ENCODE measurements around the gene OPA3. TPM values are rescaled to one million over a fixed set of nuclear protein-coding genes. Genes with fewer than 3 reads are reported as not detected.
"Not testable (repeated sequence)": the region's sequence is repeated elsewhere in the genome, so short reads cannot be mapped to it uniquely, and the experiment has no call there.

OPA3 gene
- total RNA-seq (3.2 TPM), polyA plus RNA-seq (ENCODE audit: insufficient read depth in 1 of 8, insufficient read length in 8 of 8, low replicate concordance in 1 of 8) (1 to 10 TPM; 5.6 to 8.6 (median 7.3) TPM)
- long read RNA-seq, donor 1, full-length matches to known transcripts, result 3 of 3 reads
- long read RNA-seq, donor 1, partial matches to known transcripts, result 0 of 3 reads
- long read RNA-seq, donor 1, other reads (novel, unspliced or antisense), result 0 of 3 reads
- long read RNA-seq, donor 2, partial matches to known transcripts, result 0 of 1 reads
- long read RNA-seq, donor 2, other reads (novel, unspliced or antisense), result 0 of 1 reads
- long read RNA-seq, donor 3, full-length matches to known transcripts, result 3 of 3 reads
- long read RNA-seq, donor 3, partial matches to known transcripts, result 0 of 3 reads
- long read RNA-seq, donor 3, other reads (novel, unspliced or antisense), result 0 of 3 reads
- long read RNA-seq, donor 4, full-length matches to known transcripts, result 2 of 2 reads
- long read RNA-seq, donor 4, partial matches to known transcripts, result 0 of 2 reads
- long read RNA-seq, donor 4, other reads (novel, unspliced or antisense), result 0 of 2 reads
- long read RNA-seq, donor 5, full-length matches to known transcripts, result 6 of 6 reads
- long read RNA-seq, donor 5, partial matches to known transcripts, result 0 of 6 reads
- long read RNA-seq, donor 5, other reads (novel, unspliced or antisense), result 0 of 6 reads
- long read RNA-seq, donor 6, full-length matches to known transcripts, result 5 of 5 reads
- long read RNA-seq, donor 6, partial matches to known transcripts, result 0 of 5 reads
- long read RNA-seq, donor 6, other reads (novel, unspliced or antisense), result 0 of 5 reads
- long read RNA-seq, donor 7, full-length matches to known transcripts, result 3 of 3 reads
- long read RNA-seq, donor 7, partial matches to known transcripts, result 0 of 3 reads
- long read RNA-seq, donor 7, other reads (novel, unspliced or antisense), result 0 of 3 reads
- long read RNA-seq, donor 8, full-length matches to known transcripts, result 3 of 3 reads
- long read RNA-seq, donor 8, partial matches to known transcripts, result 0 of 3 reads
- long read RNA-seq, donor 8, other reads (novel, unspliced or antisense), result 0 of 3 reads
- long read RNA-seq, donor 9, full-length matches to known transcripts, result 3 of 3 reads
- long read RNA-seq, donor 9, partial matches to known transcripts, result 0 of 3 reads
- long read RNA-seq, donor 9, other reads (novel, unspliced or antisense), result 0 of 3 reads
- long read RNA-seq, donor 10, full-length matches to known transcripts, result 3 of 3 reads
- long read RNA-seq, donor 10, partial matches to known transcripts, result 0 of 3 reads
- long read RNA-seq, donor 10, other reads (novel, unspliced or antisense), result 0 of 3 reads
- long read RNA-seq, donor 11, full-length matches to known transcripts, result 4 of 4 reads
- long read RNA-seq, donor 11, partial matches to known transcripts, result 0 of 4 reads
- long read RNA-seq, donor 11, other reads (novel, unspliced or antisense), result 0 of 4 reads

- H3K36me3 ChIP-seq (ENCODE audit: control insufficient read depth, insufficient read depth, low read length), result no peaks in the 10 kb centered on the region
- H3K9me3 ChIP-seq (replicated peaks; ENCODE audit: control insufficient read depth, low read depth, low read length), result no peaks in the 10 kb centered on the region
- no peaks in the 10 kb centered on the region for H3K27me3 ChIP-seq (ENCODE audit: control insufficient read depth, insufficient read depth, low read length)
- peaks cover 12% of the 10 kb centered on the region for H3K4me1 ChIP-seq (ENCODE audit: control insufficient read depth, insufficient read depth, low read length)
- DNase-seq, result peak; percentile 100
- WGBS (ENCODE audit: insufficient coverage), result 0% methylated on average over 50 of the region's 63 CpGs
- H3K4me3 ChIP-seq (ENCODE audit: low read length), result peak within 1 kb of the TSS; percentile 95
- peak within 1 kb of the TSS; percentile 99 for H3K27ac ChIP-seq (ENCODE audit: low read length)
Measured at GRCh38 chr19:45584332-45585157, at the start of gene OPA3. TSS of gene OPA3 (minus strand) at chr19:45584802. CDS start at chr19:45584764, 38 bp downstream.

DNA sequence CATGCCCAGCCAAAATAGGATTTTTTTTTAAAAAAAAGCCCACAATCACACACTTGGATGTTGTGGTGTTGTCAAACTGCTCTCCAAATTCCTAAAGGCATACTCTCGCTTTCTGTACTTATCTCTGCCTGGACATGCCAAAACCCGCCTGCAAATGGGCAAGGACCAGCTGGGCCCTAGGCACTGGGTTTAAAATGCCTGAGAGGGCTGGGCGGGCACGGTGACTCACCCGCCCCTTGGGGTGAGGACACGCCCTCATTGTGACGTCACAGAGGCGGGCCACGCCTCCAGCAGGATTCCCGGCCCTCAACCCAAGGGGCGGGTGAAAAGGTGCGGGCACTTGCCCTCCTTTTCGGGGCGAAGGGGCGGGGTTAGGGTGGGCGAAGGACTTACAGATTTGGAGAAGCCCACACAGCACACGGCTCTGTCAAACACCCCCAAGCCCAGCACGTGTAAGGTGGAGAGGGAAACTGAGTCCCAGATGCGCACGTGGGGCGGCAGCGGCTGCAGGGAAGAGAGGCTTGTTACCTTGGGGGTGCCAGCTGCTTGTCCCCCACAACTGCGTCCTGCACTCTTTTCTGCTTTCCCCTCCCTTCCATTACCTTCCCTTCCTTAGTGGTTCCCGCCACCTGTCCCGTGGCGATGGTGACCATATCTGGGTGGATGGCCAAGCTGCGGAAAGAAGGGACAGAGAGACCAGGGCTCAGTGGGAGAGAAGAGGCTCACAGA is 48.0 kb upstream of the OPA3 start:
- peak; percentile 73 for DNase-seq
- peaks cover 16% of the 10 kb centered on the region for H3K36me3 ChIP-seq (ENCODE audit: control insufficient read depth, insufficient read depth, low read length)
- H3K9me3 ChIP-seq (replicated peaks; ENCODE audit: control insufficient read depth, low read depth, low read length), result no peaks in the 10 kb centered on the region
- peaks cover 9% of the 10 kb centered on the region for H3K4me1 ChIP-seq (ENCODE audit: control insufficient read depth, insufficient read depth, low read length)
- H3K27ac ChIP-seq (ENCODE audit: low read length), result peak overlapping the region; percentile 31
- no peak overlapping the region for H3K4me3 ChIP-seq (ENCODE audit: low read length)
- WGBS (ENCODE audit: insufficient coverage), result 10% methylated on average over 11 of the region's 27 CpGs
- no peaks in the 10 kb centered on the region for H3K27me3 ChIP-seq (ENCODE audit: control insufficient read depth, insufficient read depth, low read length)

- Histone ChIP-seq H3K36me3 (ENCODE audit: control insufficient read depth, insufficient read depth, low read length) (peaks cover 16% of the 10 kb centered on the region), H3K27ac (ENCODE audit: low read length) (no peak overlapping the region), H3K4me3 (ENCODE audit: low read length) (no peak overlapping the region), H3K9me3 (replicated peaks; ENCODE audit: control insufficient read depth, low read depth, low read length) (no peaks in the 10 kb centered on the region), H3K4me1 (ENCODE audit: control insufficient read depth, insufficient read depth, low read length) (peaks cover 9% of the 10 kb centered on the region), H3K27me3 (ENCODE audit: control insufficient read depth, insufficient read depth, low read length) (no peaks in the 10 kb centered on the region)
- WGBS (ENCODE audit: insufficient coverage), result no CpG with 5 or more reads among the region's 2 CpGs
- DNase-seq, result no peak
Measured at GRCh38 chr19:45630463-45630862, 45.9 kb upstream of the OPA3 start.

DNA sequence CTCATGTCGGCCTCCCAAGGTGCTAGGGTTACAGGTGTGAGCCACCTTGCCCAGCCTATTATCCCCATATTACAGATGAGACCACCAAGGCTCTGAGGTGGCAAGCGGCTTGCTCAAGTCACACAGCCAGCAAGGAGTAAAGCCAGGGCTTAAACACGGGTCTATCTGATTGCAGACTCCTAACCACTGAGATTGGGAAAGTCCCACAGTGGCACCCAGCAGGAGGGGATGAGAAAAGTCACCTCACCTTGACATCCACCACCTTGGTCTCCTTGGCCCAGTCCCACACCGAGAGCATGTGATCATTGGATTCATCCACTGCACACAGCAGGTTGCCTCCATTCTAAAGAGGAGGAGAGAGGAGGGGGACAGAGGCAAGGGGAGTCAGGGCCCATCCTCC is 45.1 kb upstream of the OPA3 start:
- Histone ChIP-seq H3K36me3 (ENCODE audit: control insufficient read depth, insufficient read depth, low read length) (peaks cover 20% of the 10 kb centered on the region), H3K27ac (ENCODE audit: low read length) (no peak overlapping the region), H3K4me1 (ENCODE audit: control insufficient read depth, insufficient read depth, low read length) (peaks cover 9% of the 10 kb centered on the region), H3K4me3 (ENCODE audit: low read length) (no peak overlapping the region), H3K27me3 (ENCODE audit: control insufficient read depth, insufficient read depth, low read length) (no peaks in the 10 kb centered on the region), H3K9me3 (replicated peaks; ENCODE audit: control insufficient read depth, low read depth, low read length) (no peaks in the 10 kb centered on the region)
- no peak for DNase-seq
- WGBS (ENCODE audit: insufficient coverage), result 100% methylated on average over 1 of the region's 4 CpGs

DNA sequence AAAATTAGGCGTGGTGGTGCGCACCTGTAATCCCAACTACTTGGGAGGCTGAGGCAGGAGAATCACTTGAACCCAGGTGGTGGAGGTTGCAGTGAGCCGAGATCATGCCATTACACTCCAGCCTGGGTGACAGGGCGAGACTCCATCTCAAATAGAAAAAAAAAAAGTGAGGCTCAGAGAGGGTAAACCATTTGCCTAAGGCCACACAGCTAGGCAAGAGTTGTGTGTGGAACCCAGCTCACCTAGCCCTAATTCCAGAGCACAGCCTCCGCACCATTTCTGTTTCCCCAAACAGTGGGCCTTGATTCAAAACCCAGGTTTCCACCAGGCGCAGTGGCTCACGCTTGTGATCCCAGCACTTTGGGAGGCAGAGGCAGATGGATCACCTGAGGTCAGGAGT is 43.6 kb upstream of the OPA3 start:
- peaks cover 24% of the 10 kb centered on the region for H3K36me3 ChIP-seq (ENCODE audit: control insufficient read depth, insufficient read depth, low read length)
- H3K27ac ChIP-seq (ENCODE audit: low read length); H3K4me3 ChIP-seq (ENCODE audit: low read length); H3K4me1 ChIP-seq (ENCODE audit: control insufficient read depth, insufficient read depth, low read length); H3K27me3 ChIP-seq (ENCODE audit: control insufficient read depth, insufficient read depth, low read length); DNase-seq; H3K9me3 ChIP-seq (replicated peaks; ENCODE audit: control insufficient read depth, low read depth, low read length): not testable (repeated sequence)
- WGBS (ENCODE audit: insufficient coverage), result 100% methylated on average over 1 of the region's 7 CpGs

DNA sequence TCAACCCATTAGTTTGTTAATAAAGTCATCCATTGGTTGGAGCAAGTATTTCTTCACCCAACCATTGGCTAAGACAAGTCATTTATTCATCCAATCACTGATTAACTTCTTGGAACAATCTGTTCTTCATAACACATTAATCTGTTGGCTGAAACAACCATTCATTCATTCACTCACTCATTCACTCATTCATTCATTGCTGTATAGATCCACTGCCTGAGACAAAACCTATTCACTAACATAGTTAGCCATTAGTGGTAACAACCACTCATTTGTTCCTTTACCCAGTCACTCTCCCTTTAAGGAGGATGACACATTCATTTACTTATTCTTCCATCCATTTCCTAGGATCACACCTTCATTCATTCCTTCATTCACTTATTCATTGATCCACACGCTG is 39.4 kb upstream of the OPA3 start:
- Histone ChIP-seq H3K27me3 (ENCODE audit: control insufficient read depth, insufficient read depth, low read length) (no peaks in the 10 kb centered on the region), H3K9me3 (replicated peaks; ENCODE audit: control insufficient read depth, low read depth, low read length) (no peaks in the 10 kb centered on the region), H3K36me3 (ENCODE audit: control insufficient read depth, insufficient read depth, low read length) (peaks cover 36% of the 10 kb centered on the region), H3K27ac (ENCODE audit: low read length) (no peak overlapping the region), H3K4me3 (ENCODE audit: low read length) (no peak overlapping the region), H3K4me1 (ENCODE audit: control insufficient read depth, insufficient read depth, low read length) (no peaks in the 10 kb centered on the region)
- no peak for DNase-seq
- 91% methylated on average over 1 of the region's 1 CpG for WGBS (ENCODE audit: insufficient coverage)

GRCh38 chr19:45621976-45622503 is 37.4 kb upstream of the OPA3 start:
- Histone ChIP-seq H3K36me3 (ENCODE audit: control insufficient read depth, insufficient read depth, low read length) (peaks cover 33% of the 10 kb centered on the region), H3K4me3 (ENCODE audit: low read length) (no peak overlapping the region), H3K27ac (ENCODE audit: low read length) (no peak overlapping the region), H3K27me3 (ENCODE audit: control insufficient read depth, insufficient read depth, low read length) (no peaks in the 10 kb centered on the region), H3K4me1 (ENCODE audit: control insufficient read depth, insufficient read depth, low read length) (no peaks in the 10 kb centered on the region), H3K9me3 (replicated peaks; ENCODE audit: control insufficient read depth, low read depth, low read length) (no peaks in the 10 kb centered on the region)
- 100% methylated on average over 4 of the region's 6 CpGs for WGBS (ENCODE audit: insufficient coverage)
- no peak for DNase-seq

DNA sequence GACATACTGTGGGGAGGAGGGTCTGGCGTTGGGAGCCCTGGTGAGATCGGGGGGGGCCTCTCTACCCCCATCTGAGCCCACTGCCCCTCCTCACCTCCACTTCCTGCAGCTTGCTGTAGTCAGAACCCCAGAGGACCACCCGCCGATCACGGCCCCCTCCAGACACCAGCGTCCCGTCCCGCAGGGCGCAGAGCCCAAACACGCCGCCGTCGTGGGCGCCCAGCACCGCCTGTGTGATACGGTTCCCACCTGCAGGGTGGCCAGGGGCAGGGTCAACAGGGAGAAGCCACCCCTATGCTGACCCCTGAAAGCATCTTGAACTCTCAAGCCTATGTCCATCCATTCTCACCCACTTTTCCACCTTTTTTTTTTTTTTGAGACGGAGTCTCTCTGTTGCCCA is 36.8 kb upstream of the OPA3 start:
- 90% methylated on average over 15 of the region's 17 CpGs for WGBS (ENCODE audit: insufficient coverage)
- no peak for DNase-seq
- H3K36me3 ChIP-seq (ENCODE audit: control insufficient read depth, insufficient read depth, low read length), result peaks cover 33% of the 10 kb centered on the region
- H3K27me3 ChIP-seq (ENCODE audit: control insufficient read depth, insufficient read depth, low read length), result no peaks in the 10 kb centered on the region
- peaks cover under 1% of the 10 kb centered on the region for H3K4me1 ChIP-seq (ENCODE audit: control insufficient read depth, insufficient read depth, low read length)
- no peak overlapping the region for H3K27ac ChIP-seq (ENCODE audit: low read length)
- no peak overlapping the region for H3K4me3 ChIP-seq (ENCODE audit: low read length)
- no peaks in the 10 kb centered on the region for H3K9me3 ChIP-seq (replicated peaks; ENCODE audit: control insufficient read depth, low read depth, low read length)
